SK-N-SH (cell line): ENCODE results near the gene SLC30A2.

Experiments used
- CTCF ChIP-seq: fragments of 200-600 bp; sonication (generic); IDR thresholded peaks from 2 replicates; pipeline ENCODE4 v1.6.1; 2017; ENCODE audit warnings: antibody characterized with exemption, mild to moderate bottlenecking, moderate library complexity
- MAX ChIP-seq: IDR thresholded peaks from 2 replicates; pipeline ENCODE4 v1.4.0; 2012; ENCODE audit warnings: low read depth
- REST ChIP-seq: IDR thresholded peaks from 2 replicates; pipeline ENCODE4 v1.6.1; 2012; ENCODE audit warnings: mild to moderate bottlenecking, low read depth, low read length, moderate library complexity
- USF1 ChIP-seq: IDR thresholded peaks from 2 replicates; pipeline ENCODE4 v1.4.0; 2012; ENCODE audit warnings: low read depth, borderline replicate concordance

- no peak for TF ChIP-seq USF1
- TF ChIP-seq MAX = no peak
- no peak for TF ChIP-seq REST
- no peak for TF ChIP-seq CTCF
Observed at GRCh38 chr1:26070296-26070962, 24.5 kb upstream of the SLC30A2 start.
